Stimulated activated naive CD8-positive, alpha-beta T cell treated with anti-CD3 and anti-CD28 coated beads, Interleukin-15, Interleukin-2, amounts not matched to agents 100 ng/mL and 50 ng/mL, for 24 hours (primary cell): Measurements from ENCODE around the gene SLC43A2.
"Not testable (repeated sequence)": the region's sequence is repeated elsewhere in the genome, so short reads cannot be mapped to it uniquely, and the experiment has no call there.

Experiments
- H3K27ac Mint-ChIP-seq: one replicate; pipeline ENCODE4 v1.8.0; 2021; ENCODE audit warnings: mild to moderate bottlenecking, mixed read lengths
- H3K27me3 Mint-ChIP-seq: one replicate; pipeline ENCODE4 v1.8.0; 2021; ENCODE audit warnings: mixed read lengths
- H3K36me3 Mint-ChIP-seq: one replicate; pipeline ENCODE4 v1.8.0; 2021; ENCODE audit warnings: low read depth, mixed read lengths
- H3K4me1 Mint-ChIP-seq: one replicate; pipeline ENCODE4 v1.8.0; 2021; ENCODE audit warnings: low read depth, mixed read lengths
- H3K4me3 Mint-ChIP-seq: one replicate; pipeline ENCODE4 v1.8.0; 2021; ENCODE audit warnings: mild to moderate bottlenecking, mixed read lengths
- H3K9me3 Mint-ChIP-seq: one replicate; pipeline ENCODE4 v1.8.0; 2021; ENCODE audit warnings: mixed read lengths

Gene SLC43A2

GRCh38 chr17:1539811-1540210, 88.8 kb downstream of the SLC43A2 start:
- H3K4me1 Mint-ChIP-seq, result peaks cover 4% of the 10 kb centered on the region
- H3K27ac Mint-ChIP-seq, result no peak overlapping the region
- peaks cover 56% of the 10 kb centered on the region for H3K36me3 Mint-ChIP-seq
- no peaks in the 10 kb centered on the region for H3K27me3 Mint-ChIP-seq
- H3K4me3 Mint-ChIP-seq, result no peak overlapping the region
- H3K9me3 Mint-ChIP-seq, result no peaks in the 10 kb centered on the region

GRCh38 chr17:1535737-1536136, 92.9 kb downstream of the SLC43A2 start:
- H3K27ac Mint-ChIP-seq, result no peak overlapping the region
- no peaks in the 10 kb centered on the region for H3K27me3 Mint-ChIP-seq
- peaks cover 62% of the 10 kb centered on the region for H3K36me3 Mint-ChIP-seq
- H3K4me1 Mint-ChIP-seq, result no peaks in the 10 kb centered on the region
- no peaks in the 10 kb centered on the region for H3K9me3 Mint-ChIP-seq
- no peak overlapping the region for H3K4me3 Mint-ChIP-seq

GRCh38 chr17:1533661-1534325, 94.8 kb downstream of the SLC43A2 start:
- H3K9me3 Mint-ChIP-seq, result no peaks in the 10 kb centered on the region
- no peak overlapping the region for H3K4me3 Mint-ChIP-seq
- H3K27ac Mint-ChIP-seq, result no peak overlapping the region
- no peaks in the 10 kb centered on the region for H3K27me3 Mint-ChIP-seq
- no peaks in the 10 kb centered on the region for H3K4me1 Mint-ChIP-seq
- H3K36me3 Mint-ChIP-seq, result peaks cover 61% of the 10 kb centered on the region

GRCh38 chr17:1532836-1533602, 95.6 kb downstream of the SLC43A2 start:
- no peaks in the 10 kb centered on the region for H3K4me1 Mint-ChIP-seq
- no peak overlapping the region for H3K27ac Mint-ChIP-seq
- H3K4me3 Mint-ChIP-seq, result no peak overlapping the region
- H3K36me3 Mint-ChIP-seq, result peaks cover 61% of the 10 kb centered on the region
- H3K27me3 Mint-ChIP-seq, result no peaks in the 10 kb centered on the region
- no peaks in the 10 kb centered on the region for H3K9me3 Mint-ChIP-seq

- Mint-ChIP-seq H3K27ac (no peak overlapping the region), H3K36me3 (peaks cover 54% of the 10 kb centered on the region)
These were observed 98.8 kb downstream of the SLC43A2 start for GRCh38 chr17:1529863-1530262.

GRCh38 chr17:1526876-1527275, 101.8 kb downstream of the SLC43A2 start:
- H3K27ac Mint-ChIP-seq, H3K4me3 Mint-ChIP-seq, H3K27me3 Mint-ChIP-seq, H3K4me1 Mint-ChIP-seq, H3K9me3 Mint-ChIP-seq: not testable (repeated sequence)
- H3K36me3 Mint-ChIP-seq, result peaks cover 34% of the 10 kb centered on the region

More at GRCh38 chr17:1529863-1530262, 98.8 kb downstream of the SLC43A2 start:
- H3K4me1 Mint-ChIP-seq, result no peaks in the 10 kb centered on the region
- no peaks in the 10 kb centered on the region for H3K9me3 Mint-ChIP-seq
- no peak overlapping the region for H3K4me3 Mint-ChIP-seq
- H3K27me3 Mint-ChIP-seq, result no peaks in the 10 kb centered on the region

GRCh38 chr17:1522626-1523025, 106.0 kb downstream of the SLC43A2 start:
- Mint-ChIP-seq H3K9me3 (no peaks in the 10 kb centered on the region), H3K4me1 (peaks cover 8% of the 10 kb centered on the region), H3K27ac (no peak overlapping the region), H3K4me3 (no peak overlapping the region), H3K36me3 (peaks cover 28% of the 10 kb centered on the region), H3K27me3 (no peaks in the 10 kb centered on the region)

- Mint-ChIP-seq H3K36me3 (peaks cover 26% of the 10 kb centered on the region), H3K4me1 (peaks cover 12% of the 10 kb centered on the region), H3K4me3 (no peak overlapping the region), H3K27me3 (no peaks in the 10 kb centered on the region), H3K9me3 (no peaks in the 10 kb centered on the region), H3K27ac (no peak overlapping the region)
These were observed 107.5 kb downstream of the SLC43A2 start for GRCh38 chr17:1521086-1521640.

GRCh38 chr17:1519678-1520077, 109.0 kb downstream of the SLC43A2 start:
- no peak overlapping the region for H3K27ac Mint-ChIP-seq
- H3K36me3 Mint-ChIP-seq, result peaks cover 15% of the 10 kb centered on the region
- no peaks in the 10 kb centered on the region for H3K9me3 Mint-ChIP-seq
- H3K27me3 Mint-ChIP-seq, result no peaks in the 10 kb centered on the region
- peaks cover 23% of the 10 kb centered on the region for H3K4me1 Mint-ChIP-seq
- no peak overlapping the region for H3K4me3 Mint-ChIP-seq
